Gastroesophageal sphincter (tissue), 3 donors: Measurements from ENCODE around the gene HEPACAM.

Source experiments
- EP300 ChIP-seq: sonication (generic); formaldehyde crosslinking; IDR thresholded peaks from one replicate; pipeline ENCODE4 v1.6.1; 2017; ENCODE audit warnings: antibody characterized with exemption, mild to moderate bottlenecking
- POLR2A ChIP-seq, 2 donors: fragments of 450-650 bp; IDR thresholded peaks; one replicate each; pipeline ENCODE4 v1.6.1; 2017; ENCODE audit warnings: antibody characterized with exemption in 2 of 2, mild to moderate bottlenecking in 2 of 2, moderate library complexity in 1 of 2
- POLR2AphosphoS5 ChIP-seq: sonication (generic); formaldehyde crosslinking; IDR thresholded peaks from one replicate; pipeline ENCODE4 v1.6.1; 2017; ENCODE audit warnings: antibody characterized with exemption
- TF ChIP-seq, protein P1 (sequence below), 4 experiments: fragments of 200-600 bp in 2 of 4; fragments of 450-650 bp in 2 of 4; sonication (generic) in 1 of 4; IDR thresholded peaks; one replicate each; pipeline ENCODE4 v1.5.1; 2017 to 2019; ENCODE audit warnings: antibody characterized with exemption in 4 of 4, mild to moderate bottlenecking in 2 of 4, moderate library complexity in 2 of 4

DNA sequence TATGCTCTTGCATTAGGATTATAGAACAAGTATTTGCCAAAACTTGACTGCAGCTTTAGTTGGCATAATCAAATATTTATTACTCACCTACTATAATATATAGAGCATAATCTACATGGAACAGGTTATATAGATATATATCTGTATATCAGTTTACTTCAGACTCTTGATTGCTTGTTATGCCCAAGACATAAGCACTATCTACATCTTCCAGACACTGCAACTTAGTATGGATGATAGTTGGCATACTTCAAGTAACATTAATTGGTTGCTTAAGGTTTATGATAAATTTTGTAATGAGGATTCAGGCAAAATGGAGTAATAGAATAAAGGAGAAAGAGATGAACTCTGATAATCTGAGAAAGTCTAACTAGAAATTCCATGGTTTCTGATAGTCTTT is 19.2 kb upstream of the HEPACAM start:
- TF ChIP-seq POLR2A (IDR thresholded peaks at IDR 0.05) (no peak), POLR2AphosphoS5 (no peak), EP300 (no peak)
- TF ChIP-seq, protein P1, sequence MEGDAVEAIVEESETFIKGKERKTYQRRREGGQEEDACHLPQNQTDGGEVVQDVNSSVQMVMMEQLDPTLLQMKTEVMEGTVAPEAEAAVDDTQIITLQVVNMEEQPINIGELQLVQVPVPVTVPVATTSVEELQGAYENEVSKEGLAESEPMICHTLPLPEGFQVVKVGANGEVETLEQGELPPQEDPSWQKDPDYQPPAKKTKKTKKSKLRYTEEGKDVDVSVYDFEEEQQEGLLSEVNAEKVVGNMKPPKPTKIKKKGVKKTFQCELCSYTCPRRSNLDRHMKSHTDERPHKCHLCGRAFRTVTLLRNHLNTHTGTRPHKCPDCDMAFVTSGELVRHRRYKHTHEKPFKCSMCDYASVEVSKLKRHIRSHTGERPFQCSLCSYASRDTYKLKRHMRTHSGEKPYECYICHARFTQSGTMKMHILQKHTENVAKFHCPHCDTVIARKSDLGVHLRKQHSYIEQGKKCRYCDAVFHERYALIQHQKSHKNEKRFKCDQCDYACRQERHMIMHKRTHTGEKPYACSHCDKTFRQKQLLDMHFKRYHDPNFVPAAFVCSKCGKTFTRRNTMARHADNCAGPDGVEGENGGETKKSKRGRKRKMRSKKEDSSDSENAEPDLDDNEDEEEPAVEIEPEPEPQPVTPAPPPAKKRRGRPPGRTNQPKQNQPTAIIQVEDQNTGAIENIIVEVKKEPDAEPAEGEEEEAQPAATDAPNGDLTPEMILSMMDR (IDR thresholded peaks at IDR 0.05), result no peak
